BJ (cell line): ENCODE results near the gene LGR5. TPM values are rescaled to one million over a fixed set of nuclear protein-coding genes. Genes with fewer than 3 reads are reported as not detected.

ENCODE experiments used
- CTCF ChIA-PET: fragments of 350-600 bp; formaldehyde crosslinking; extraction: SDS; loops from one replicate; lab custom pipeline; 2021; ENCODE audit warnings: antibody characterized with exemption, inconsistent platforms; lab: Yijun Ruan, JAX
- POLR2A ChIA-PET: fragments of 300-600 bp; sonication (Branson Sonifier 250); formaldehyde crosslinking; extraction: SDS; loops from one replicate; lab custom pipeline; 2021; ENCODE audit warnings: antibody characterized with exemption; lab: Charles Lee
- DNase-seq: peaks from one replicate; pipeline ENCODE4 v3.0.0-alpha.2; 2011; ENCODE audit warnings: low read depth
- H3K27me3 ChIP-seq: 2 replicates; pipeline ENCODE4 v1.6.0; 2011; ENCODE audit warnings: low read length; ENCODE audit not compliant: control insufficient read depth, insufficient read depth
- H3K36me3 ChIP-seq: 2 replicates; pipeline ENCODE4 v1.5.1; 2011; ENCODE audit warnings: low read length; ENCODE audit not compliant: control insufficient read depth, insufficient read depth
- H3K4me3 ChIP-seq: 2 replicates; pipeline ENCODE4 v1.5.1; 2011; ENCODE audit warnings: low read depth, mild to moderate bottlenecking, control low read depth, low read length
- polyA plus RNA-seq: library from polyadenylated mRNA; depleted of rRNA; stranded (reverse); fragments of >200 nt; gene quantifications from 2 replicates; pipeline ENCODE4 v1.2.3, GENCODE V29; 2011
- TF ChIP-seq, protein P1 (sequence below): IDR thresholded peaks from 2 replicates; pipeline ENCODE4 v1.5.1; 2011; ENCODE audit warnings: low read depth, mild to moderate bottlenecking, control low read depth, inconsistent platforms, low read length, moderate library complexity; ENCODE audit not compliant: insufficient read depth

Gene LGR5
- polyA plus RNA-seq, 1 experiment = 0.23 TPM

DNA sequence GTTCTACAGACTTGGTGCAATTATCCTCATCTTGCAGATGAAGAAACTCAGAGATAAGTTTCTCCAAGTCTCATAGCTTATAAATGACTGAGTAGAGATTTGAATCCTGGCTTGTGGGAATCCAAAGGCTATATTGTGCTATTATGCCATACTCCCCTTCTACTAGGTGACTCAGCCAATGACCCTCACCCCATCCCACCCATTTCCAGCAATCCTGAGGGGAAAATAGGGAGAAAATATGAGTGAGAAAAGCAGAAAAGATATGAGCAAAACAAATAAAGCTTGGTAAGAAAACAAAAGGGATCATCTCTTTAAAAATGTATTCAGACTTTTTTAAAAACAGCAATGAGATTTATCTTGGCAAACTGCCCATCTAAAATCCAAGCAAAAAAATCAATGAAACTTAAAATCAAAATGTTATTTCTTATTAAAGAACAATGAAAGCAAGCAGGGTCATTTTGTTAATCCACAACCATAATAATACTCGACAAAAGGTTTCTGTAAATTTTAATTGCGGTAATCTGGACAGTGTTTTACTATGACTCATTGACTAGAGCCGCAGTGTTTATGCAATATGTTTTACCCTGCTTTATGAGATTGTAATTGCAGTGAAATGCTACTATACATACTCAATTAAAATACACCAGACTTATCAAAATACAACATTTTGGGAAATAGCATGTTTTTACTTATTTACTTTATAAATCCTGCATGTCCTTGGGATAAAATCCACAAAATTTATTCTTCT lies 13.1 kb upstream of the LGR5 start:
- DNase-seq = no peak
- Histone ChIP-seq H3K27me3 (no peaks in the 10 kb centered on the region), H3K4me3 (no peak overlapping the region), H3K36me3 (no peaks in the 10 kb centered on the region)
- ChIA-PET POLR2A (no interaction called here), CTCF (no interaction called here)
- TF ChIP-seq, protein P1, sequence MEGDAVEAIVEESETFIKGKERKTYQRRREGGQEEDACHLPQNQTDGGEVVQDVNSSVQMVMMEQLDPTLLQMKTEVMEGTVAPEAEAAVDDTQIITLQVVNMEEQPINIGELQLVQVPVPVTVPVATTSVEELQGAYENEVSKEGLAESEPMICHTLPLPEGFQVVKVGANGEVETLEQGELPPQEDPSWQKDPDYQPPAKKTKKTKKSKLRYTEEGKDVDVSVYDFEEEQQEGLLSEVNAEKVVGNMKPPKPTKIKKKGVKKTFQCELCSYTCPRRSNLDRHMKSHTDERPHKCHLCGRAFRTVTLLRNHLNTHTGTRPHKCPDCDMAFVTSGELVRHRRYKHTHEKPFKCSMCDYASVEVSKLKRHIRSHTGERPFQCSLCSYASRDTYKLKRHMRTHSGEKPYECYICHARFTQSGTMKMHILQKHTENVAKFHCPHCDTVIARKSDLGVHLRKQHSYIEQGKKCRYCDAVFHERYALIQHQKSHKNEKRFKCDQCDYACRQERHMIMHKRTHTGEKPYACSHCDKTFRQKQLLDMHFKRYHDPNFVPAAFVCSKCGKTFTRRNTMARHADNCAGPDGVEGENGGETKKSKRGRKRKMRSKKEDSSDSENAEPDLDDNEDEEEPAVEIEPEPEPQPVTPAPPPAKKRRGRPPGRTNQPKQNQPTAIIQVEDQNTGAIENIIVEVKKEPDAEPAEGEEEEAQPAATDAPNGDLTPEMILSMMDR = no peak

- CTCF ChIA-PET = no interaction called here
- no peak for DNase-seq
- TF ChIP-seq, protein P1 = no peak
- Histone ChIP-seq H3K4me3 (no peak overlapping the region), H3K36me3 (no peaks in the 10 kb centered on the region), H3K27me3 (no peaks in the 10 kb centered on the region)
- POLR2A ChIA-PET = no interaction called here
These were observed 8.8 kb upstream of the LGR5 start for GRCh38 chr12:71430756-71431155.

GRCh38 chr12:71431991-71432390 lies 7.6 kb upstream of the LGR5 start:
- TF ChIP-seq, protein P1 = no peak
- DNase-seq = no peak
- ChIA-PET CTCF (interaction anchor here (0.8 kb wide), 1 partner anchor 16 kb away, joined by 3 read pairs; no protein-coding TSS in a partner anchor), POLR2A (no interaction called here)
- Histone ChIP-seq H3K27me3 (peaks cover 3% of the 10 kb centered on the region; the same call in 1 of the 2 replicates), H3K36me3 (no peaks in the 10 kb centered on the region), H3K4me3 (no peak overlapping the region)

DNA sequence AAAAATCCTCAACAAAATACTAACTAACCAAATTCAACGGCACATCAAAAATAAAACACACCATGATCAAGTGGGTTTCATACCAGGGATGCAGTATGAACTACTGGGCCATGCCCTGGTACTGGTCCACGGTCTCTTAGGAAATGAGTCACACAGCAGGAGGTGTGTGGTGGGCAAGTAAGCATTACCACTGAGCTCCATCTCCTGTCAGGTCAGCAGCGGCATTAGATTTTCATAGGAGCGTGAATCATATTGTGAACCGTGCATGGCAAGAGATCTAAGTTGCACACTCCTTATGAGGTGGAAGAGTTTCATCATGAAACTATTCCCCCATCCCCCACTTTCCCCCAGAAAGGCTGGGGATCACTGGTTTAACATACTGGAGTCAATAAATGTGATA lies 6.7 kb upstream of the LGR5 start:
- Histone ChIP-seq H3K36me3 (no peaks in the 10 kb centered on the region), H3K4me3 (no peak overlapping the region), H3K27me3 (peaks cover 4% of the 10 kb centered on the region; the same call in 1 of the 2 replicates)
- ChIA-PET POLR2A (no interaction called here), CTCF (no interaction called here)
- TF ChIP-seq, protein P1 = no peak
- DNase-seq = no peak

DNA sequence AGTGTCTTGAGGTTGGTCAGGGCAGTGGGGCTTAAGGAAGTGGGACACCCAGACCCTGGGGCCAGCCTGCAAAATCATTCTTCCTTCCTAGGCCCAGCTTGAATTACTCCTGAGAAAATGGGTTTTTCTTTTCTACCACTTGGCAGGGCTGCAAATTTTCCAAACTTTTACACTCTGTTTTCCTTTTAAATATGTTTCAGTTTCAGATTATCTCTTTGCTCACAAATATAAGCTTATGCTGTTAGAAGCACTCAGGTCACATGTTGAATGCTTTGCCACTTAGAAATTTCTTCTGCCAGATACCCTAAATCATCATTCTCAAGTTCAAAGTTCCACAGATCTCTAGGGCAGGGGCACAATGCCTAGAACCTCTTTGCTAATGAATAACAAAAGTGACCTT lies 2.9 kb upstream of the LGR5 start:
- Histone ChIP-seq H3K36me3 (no peaks in the 10 kb centered on the region), H3K27me3 (peaks cover 34% of the 10 kb centered on the region), H3K4me3 (no peak overlapping the region)
- TF ChIP-seq, protein P1 = no peak
- CTCF ChIA-PET = interaction anchor here (1.2 kb wide), 1 partner anchor 21 kb away, joined by 3 read pairs; no protein-coding TSS in a partner anchor
- POLR2A ChIA-PET = no interaction called here
- DNase-seq = no peak
